ENCODE data around the gene GPR3.

The GPR3 gene

GRCh38 chr1:27348861-27349783 lies 43.3 kb upstream of the GPR3 start:
- 0 out of 2 replicates have a peak, but pooled peaks have one; percentile 12 for TF ChIP-seq POLR2AphosphoS5 (IDR thresholded peaks at IDR 0.05; ENCODE audit: low read depth)
- no peak for TF ChIP-seq REST (IDR thresholded peaks at IDR 0.05; ENCODE audit: insufficient replicate concordance, low read depth)
- H3K27me3 ChIP-seq (ENCODE audit: insufficient read depth, poor library complexity, severe bottlenecking) = no peaks in the 10 kb centered on the region
- H3K4me3 ChIP-seq (replicated peaks; ENCODE audit: insufficient read depth, low read length) = no peak overlapping the region
- DNase-seq (ENCODE audit: low read depth in 1 of 2, low spot score in 1 of 2) = no peak
- no peak overlapping the region for H3K27ac ChIP-seq (replicated peaks)

DNA sequence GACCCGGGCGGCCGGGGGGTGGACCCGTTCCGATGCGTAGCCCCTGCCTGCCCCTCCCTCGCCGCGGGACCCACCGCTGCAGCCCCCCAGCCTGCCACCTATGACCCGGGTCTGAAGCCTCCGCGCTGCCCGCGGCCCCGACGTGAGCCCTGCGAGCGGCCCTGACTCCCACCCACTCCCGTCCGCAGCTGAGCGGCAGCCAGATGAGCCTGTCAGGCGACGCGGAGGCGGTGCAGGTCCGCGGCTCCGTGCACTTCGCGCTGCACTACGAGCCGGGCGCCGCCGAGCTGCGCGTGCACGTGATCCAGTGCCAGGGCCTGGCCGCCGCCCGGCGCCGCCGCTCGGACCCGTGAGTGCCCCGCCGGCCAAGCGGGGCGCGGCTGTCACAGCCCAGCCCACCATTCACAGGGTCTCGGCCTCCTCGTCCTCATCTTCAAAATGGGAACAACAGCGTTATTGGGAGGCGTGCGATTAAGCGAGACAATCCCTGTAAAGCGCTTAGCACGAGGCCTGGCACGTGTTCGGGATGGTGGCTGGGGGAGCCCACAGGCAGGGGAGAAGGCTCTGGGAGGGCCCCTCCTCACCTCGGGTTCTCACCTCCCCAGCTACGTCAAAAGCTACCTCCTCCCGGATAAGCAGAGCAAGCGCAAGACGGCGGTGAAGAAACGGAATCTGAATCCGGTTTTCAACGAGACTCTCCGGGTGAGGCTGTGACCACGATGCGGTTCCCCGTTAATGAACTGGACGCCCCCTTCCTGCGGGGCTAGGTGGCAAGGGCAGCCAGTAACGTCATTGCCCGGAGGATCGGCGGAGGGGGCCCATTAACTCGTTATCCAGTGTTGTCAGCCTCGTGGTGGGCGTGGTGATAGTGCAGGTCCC lies 42.4 kb upstream of the GPR3 start:
- no peak for DNase-seq (ENCODE audit: low read depth in 1 of 2, low spot score in 1 of 2)
- H3K27ac ChIP-seq (replicated peaks) = no peak overlapping the region
- H3K27me3 ChIP-seq (ENCODE audit: insufficient read depth, poor library complexity, severe bottlenecking) = no peaks in the 10 kb centered on the region
- TF ChIP-seq REST (IDR thresholded peaks at IDR 0.05; ENCODE audit: insufficient replicate concordance, low read depth) (no peak), POLR2AphosphoS5 (IDR thresholded peaks at IDR 0.05; ENCODE audit: low read depth) (no peak), SPI1 (IDR thresholded peaks at IDR 0.05; ENCODE audit: borderline replicate concordance, low read depth) (no peak), GABPA (IDR thresholded peaks at IDR 0.05; ENCODE audit: low read depth) (no peak)
- TF ChIP-seq, protein P1, sequence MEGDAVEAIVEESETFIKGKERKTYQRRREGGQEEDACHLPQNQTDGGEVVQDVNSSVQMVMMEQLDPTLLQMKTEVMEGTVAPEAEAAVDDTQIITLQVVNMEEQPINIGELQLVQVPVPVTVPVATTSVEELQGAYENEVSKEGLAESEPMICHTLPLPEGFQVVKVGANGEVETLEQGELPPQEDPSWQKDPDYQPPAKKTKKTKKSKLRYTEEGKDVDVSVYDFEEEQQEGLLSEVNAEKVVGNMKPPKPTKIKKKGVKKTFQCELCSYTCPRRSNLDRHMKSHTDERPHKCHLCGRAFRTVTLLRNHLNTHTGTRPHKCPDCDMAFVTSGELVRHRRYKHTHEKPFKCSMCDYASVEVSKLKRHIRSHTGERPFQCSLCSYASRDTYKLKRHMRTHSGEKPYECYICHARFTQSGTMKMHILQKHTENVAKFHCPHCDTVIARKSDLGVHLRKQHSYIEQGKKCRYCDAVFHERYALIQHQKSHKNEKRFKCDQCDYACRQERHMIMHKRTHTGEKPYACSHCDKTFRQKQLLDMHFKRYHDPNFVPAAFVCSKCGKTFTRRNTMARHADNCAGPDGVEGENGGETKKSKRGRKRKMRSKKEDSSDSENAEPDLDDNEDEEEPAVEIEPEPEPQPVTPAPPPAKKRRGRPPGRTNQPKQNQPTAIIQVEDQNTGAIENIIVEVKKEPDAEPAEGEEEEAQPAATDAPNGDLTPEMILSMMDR (IDR thresholded peaks at IDR 0.05; ENCODE audit: insufficient read depth, low read length) = no peak
- no peak overlapping the region for H3K4me3 ChIP-seq (replicated peaks; ENCODE audit: insufficient read depth, low read length)

GRCh38 chr1:27350663-27351540 lies 41.5 kb upstream of the GPR3 start:
- Histone ChIP-seq H3K27ac (replicated peaks) (no peak overlapping the region), H3K27me3 (ENCODE audit: insufficient read depth, poor library complexity, severe bottlenecking) (no peaks in the 10 kb centered on the region), H3K4me3 (replicated peaks; ENCODE audit: insufficient read depth, low read length) (no peak overlapping the region)
- TF ChIP-seq GABPA (IDR thresholded peaks at IDR 0.05; ENCODE audit: low read depth) (no peak), POLR2AphosphoS5 (IDR thresholded peaks at IDR 0.05; ENCODE audit: low read depth) (0 out of 2 replicates have a peak, but pooled peaks have one; percentile 11)
- DNase-seq (ENCODE audit: low read depth in 1 of 2, low spot score in 1 of 2) = no peak

DNA sequence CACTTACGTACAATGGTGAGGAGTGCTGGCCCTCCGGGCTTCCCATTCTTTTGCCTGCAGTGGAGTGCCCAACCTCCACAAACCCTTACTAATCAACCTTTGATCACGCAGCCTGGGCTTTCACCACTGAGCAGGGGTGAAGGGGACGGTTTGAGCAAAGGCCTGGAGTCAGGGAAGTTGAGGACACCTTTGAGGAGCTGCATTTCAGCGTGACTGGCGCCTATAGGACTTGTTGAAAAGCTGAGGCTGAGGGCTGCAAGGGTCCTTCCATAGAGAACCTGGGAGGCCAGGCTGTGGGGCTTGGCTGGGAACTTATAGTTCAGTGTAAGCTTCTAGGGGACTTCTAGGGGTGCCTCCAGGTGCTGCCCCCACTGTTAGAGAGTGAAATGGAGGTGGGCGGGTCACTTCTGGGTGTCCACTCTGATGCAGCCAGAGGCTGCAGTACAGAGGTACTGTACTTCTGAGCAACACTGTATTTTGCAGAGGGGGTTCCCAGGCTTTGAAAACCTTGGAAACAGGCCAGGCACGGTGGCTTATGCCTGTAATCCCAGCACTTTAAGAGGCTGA lies 40.8 kb upstream of the GPR3 start:
- H3K27ac ChIP-seq (replicated peaks) = no peak overlapping the region
- no peak for DNase-seq (ENCODE audit: low read depth in 1 of 2, low spot score in 1 of 2)
- no peak overlapping the region for H3K4me3 ChIP-seq (replicated peaks; ENCODE audit: insufficient read depth, low read length)
- TF ChIP-seq SPI1 (IDR thresholded peaks at IDR 0.05; ENCODE audit: borderline replicate concordance, low read depth) (no peak), REST (IDR thresholded peaks at IDR 0.05; ENCODE audit: insufficient replicate concordance, low read depth) (no peak), GABPA (IDR thresholded peaks at IDR 0.05; ENCODE audit: low read depth) (no peak), POLR2AphosphoS5 (IDR thresholded peaks at IDR 0.05; ENCODE audit: low read depth) (no peak)
- TF ChIP-seq, protein P1 (IDR thresholded peaks at IDR 0.05; ENCODE audit: insufficient read depth, low read length) = no peak
- H3K27me3 ChIP-seq (ENCODE audit: insufficient read depth, poor library complexity, severe bottlenecking) = no peaks in the 10 kb centered on the region
